HUDEP-2 (cell line): Measurements from ENCODE around the gene RHCG.
A peak's percentile ranks its signal among the peaks of the same experiment; 100 is the strongest.

Experiments used
- DNase-seq, 76 experiments: peaks; one replicate each; lab custom pipeline; 2025; ENCODE audit not compliant: unreplicated experiment in 76 of 76; lab: John Stamatoyannopoulos, UW

Gene RHCG

DNA sequence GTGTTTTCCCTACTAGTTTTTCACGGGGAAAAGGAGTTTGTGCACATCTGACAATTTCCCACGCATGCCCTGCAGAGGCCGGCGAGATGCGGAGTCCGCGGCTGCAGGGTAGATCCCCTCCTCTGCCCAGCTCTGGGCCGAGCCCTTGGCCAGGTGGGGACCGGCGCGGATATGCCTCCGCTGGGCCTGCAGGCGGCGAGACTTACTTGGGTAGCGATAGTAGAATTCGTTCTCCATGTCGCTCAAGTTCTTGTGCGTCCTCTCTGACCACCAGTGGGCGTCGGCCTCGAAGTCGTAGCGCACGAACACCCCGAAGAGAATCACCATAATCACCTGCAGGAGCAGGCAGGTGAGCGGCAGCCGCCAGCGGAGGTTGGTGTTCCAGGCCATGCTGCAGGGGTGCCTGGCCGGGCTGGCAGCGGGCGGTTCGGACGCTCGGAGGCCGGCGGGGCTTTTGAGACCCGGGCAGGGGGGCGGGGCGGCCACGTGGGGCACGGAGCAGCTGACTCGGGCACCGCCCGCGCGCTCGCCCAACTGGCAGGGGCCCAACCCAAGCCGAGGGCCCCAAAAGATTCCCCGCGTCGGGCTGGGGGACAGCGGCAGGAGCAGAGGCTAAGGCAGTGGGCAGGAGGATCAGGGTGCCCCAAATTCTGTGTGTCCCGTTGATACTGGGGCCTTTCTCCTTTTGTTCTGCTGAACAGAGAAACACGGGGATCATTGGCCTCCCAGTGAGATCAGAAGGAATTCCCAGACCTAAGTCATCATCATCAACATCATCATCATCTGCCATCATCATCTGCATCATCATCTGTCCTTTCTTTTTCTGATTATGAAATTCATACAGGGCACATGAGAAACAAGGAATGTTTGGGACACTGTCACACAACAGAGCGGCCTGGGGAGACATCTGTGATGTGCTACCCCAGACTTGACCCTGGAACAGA, at the start of gene RHCG:
RHCG (minus strand) TSS at position 429 of the 944 bp plus-strand sequence; CDS start at position 390, 39 bp downstream.
- DNase-seq: peak in 43 of 76 experiments; percentile 4 to 50 (median 26)

DNA sequence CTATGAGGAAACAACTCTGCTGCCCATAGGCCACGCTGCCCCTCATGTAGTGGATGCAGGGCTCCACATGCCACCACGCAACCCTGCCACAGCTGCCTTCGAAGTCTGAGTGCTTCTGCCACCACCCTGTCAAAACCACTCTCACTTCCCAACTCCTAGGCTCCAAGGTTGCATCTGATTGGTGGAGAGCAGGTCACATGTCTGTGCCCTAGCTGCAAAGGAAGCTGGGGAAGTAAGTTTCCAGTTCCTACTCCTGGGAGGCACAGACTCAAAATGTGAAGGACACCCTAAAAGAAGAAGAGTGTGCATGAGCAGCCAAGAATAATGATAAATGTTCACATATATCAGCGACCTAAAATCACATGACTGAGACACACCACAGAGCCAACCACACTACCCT, 47.0 kb upstream of the RHCG start:
- DNase-seq: no peak

DNA sequence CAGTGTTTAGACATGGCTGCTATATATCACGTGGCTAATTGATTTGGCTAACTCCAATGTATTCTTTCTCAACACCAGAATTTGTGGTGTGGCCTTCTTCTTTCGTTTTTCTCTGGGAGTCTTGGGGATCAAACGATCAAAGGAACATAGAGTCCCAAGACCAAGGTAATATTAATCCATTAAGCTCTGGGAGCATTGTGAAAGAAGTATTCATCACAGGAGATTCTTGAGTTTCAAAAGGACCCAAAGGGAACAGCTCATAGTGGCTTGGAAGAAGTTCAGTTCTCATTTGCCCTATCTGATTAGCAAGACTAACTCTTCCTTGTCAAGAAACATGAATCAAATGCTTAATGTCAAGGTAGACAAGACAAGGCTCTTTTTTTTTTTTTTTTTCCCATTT, 46.0 kb upstream of the RHCG start:
- DNase-seq: no peak

DNA sequence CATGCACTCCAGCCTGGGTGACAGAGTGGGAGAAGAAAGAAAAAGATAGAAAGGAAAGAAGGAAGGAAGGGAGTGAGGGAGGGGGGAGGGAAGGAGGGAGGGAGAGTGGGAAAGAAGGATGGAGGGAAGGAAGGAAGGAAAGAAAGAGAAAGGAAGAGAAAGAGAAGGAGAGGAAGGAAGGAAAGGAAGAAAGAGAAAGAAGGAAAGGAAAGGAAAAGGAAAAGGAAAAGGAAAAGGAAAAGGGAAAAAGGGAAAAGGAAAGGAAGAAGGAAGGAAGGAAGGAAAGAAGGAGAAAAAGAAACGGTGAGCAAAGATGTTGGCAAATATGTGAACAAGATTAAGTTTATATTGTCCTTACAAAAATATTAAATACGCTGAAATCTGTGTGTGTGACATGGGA, 42.6 kb upstream of the RHCG start:
- DNase-seq: no peak

DNA sequence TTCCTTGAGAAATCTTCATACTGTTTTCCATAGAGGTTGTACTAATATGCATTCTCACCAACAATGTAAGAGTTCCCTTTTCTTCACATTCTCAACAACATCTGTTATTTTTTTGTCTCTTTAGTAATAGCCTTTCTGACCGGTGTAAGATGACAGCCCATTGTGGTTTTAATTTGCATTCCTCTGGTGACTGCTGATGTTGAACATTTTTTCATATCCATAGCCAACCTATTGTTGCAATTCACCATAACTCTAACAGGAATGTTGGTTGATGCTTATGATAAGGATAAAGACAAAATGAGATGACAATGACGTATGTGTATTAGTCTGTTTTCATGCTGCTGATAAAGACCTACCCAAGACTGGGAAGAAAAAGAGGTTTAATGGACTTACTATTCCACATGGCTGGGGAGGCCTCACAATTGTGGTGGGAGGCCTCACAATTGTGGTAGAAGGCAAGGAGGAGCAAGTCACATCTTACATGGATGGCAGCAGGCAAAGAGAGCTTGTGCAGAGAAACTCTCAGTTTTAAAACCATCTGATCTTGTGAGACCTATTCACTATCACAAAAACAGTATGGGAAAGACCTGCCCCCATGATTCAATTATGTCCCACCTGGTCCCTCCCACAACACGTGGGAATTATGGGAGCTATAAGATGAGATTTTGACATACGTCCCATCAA, 37.6 kb upstream of the RHCG start:
- no peak for DNase-seq

DNA sequence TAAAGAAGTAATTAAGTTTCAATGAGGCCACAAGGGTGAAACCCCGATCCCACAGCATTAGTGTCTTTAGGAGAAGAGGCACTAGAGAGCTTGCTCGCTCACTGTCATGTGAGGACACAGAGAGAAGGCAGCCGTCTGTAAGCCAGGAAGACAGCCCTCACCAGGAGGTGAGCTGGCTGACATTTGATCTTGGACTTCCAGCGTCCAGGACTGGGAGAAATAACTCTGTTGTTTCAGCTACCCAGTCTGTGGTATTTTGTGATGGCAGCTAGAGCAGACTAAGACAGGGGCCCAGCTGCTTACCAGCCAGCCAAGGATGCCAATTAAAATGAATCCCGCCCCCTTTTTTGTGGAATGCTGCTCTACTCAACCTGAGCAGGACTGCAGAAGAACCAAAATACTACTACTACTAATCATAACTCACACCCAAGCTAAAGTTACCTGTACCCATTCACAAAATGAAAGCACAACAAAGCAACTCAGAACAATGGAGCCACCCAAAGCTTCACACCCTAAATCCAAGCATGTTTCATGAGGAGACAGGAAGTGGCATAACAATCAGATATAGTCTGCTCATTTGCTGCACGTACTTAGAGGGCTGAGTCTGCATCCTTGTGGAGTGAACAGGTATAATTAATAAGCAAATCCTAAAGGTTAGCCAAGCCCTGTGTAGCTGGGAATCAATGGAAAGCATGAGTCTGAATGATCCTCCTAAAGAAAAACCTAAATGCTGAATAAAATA, 35.6 kb upstream of the RHCG start:
- no peak for DNase-seq

DNA sequence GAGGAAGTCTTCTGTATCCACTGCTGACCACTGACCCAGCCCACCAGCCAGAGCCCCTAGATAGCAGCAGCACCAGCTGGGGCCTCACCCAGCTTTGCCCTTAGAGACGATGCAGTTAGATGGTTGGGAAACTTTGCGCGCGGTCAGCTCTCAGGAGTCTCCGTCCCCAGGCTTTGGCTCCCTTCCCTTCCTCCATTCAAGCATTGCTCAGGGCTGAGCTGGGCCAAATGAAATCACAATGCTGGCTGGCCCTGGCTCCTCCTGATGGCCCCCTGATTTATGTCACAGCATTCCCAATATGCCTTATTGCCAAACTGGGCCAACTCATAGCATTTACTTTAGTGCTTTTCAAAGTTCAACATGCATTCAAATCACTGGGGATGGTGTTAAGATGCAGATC, 34.6 kb upstream of the RHCG start:
- no peak for DNase-seq

DNA sequence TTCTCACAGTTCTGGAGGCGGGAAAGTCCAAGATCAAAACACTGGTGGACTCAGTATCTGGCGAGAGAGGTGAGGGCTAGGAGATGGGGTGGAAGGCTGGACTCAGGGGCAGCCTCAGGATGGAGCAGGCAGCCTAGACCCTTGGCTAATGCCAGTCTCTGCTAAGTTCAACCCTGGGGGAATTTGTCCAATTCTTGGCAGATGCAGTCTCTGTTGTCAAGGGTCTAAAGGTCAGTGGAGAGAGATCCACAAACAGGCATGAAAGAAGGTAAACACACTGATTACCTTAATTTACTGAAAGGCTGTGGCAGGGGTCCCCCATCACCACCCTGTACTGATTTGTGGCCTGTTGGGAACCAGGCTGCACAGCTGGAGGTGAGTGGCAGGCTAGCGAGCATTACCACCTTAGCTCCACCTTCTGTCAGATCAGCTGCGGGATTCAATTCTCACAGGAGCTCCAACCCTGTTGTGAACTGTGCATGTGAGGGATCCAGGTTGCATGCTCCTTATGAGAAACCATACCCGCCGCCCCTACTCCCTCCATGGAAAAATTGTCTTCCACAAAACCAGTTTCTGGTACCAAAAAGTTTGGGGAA, 32.5 kb upstream of the RHCG start:
- DNase-seq: no peak

- DNase-seq: no peak
These were observed 30.4 kb upstream of the RHCG start for GRCh38 chr15:89526601-89527441.

DNA sequence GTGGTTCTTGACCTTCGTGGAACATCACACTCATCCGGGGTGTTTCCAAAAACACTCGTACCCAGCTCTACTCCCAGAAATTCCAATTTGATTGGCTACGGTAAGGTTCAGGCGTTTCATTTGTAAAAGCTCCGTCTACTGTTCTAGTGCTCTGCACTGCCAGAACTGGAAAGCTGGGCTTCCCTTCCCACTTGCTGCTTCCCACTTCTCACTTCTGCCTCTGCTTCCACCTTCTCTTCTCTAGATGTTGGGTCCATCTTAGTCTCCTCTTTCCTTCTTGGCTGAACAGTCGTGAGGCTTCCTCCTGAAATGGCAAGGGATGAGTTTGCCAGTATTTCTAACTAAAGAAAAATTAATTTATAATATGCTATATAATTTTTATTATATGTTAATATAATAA, 29.8 kb upstream of the RHCG start:
- no peak for DNase-seq

DNA sequence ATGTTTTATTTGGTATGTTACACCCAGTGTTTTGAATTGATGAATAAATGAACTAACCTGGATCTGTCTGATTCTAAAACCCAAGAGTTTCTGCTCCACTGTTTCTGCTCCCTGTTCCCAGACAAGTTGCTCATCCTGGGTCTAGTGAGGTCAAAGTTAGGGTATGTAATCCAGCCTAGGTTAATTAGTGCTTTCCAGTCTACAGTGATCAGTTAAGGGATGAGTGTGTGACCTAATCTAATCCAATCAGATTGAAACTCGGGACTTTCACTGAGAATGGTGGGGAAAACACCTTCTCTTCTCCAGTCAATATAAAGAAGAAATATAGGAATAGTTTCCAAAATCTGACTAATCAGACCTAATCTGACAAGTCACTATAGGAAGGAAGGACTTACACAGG, 27.8 kb upstream of the RHCG start:
- DNase-seq: no peak

DNA sequence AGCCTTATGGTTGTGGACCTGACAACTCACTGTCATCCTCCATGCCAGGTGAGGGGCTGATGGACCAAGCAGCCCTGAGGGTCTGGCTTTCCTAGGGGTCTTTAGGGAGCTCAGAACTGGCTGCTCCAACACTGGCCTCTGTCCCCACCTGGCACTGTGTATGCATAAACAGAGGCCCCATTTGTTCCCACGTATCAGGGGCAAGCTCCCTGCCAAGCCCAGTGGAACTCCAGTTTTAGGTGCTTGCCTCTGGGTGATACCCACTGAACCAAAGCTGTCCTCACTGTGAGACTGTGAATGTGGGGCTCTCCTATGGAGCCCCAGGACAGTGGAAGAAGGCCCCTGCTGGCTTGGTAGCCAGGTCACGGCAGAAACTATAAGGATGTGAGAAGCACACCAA, 26.7 kb upstream of the RHCG start:
- no peak for DNase-seq

DNA sequence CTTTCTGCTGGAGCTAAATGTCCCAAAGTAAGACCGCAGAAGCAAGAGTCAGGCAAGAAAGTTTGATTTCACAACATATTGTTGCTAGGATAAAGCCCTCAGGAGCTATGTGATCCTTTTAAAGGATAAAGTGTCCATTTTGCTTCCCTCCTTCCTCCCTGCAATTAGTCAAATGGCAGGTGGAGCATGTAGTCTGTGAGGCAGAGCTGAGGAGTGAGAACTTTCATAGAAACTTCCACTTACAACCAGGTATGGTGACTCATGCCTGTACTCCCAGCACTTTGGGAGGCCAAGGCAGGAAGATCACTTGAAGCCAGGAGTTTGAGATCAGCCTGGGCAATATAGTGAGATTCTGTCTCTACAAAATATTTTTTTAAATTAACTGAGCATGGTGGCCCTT, 25.2 kb upstream of the RHCG start:
- no peak for DNase-seq

GRCh38 chr15:89515477-89515876, 19.1 kb upstream of the RHCG start:
- DNase-seq: no peak

DNA sequence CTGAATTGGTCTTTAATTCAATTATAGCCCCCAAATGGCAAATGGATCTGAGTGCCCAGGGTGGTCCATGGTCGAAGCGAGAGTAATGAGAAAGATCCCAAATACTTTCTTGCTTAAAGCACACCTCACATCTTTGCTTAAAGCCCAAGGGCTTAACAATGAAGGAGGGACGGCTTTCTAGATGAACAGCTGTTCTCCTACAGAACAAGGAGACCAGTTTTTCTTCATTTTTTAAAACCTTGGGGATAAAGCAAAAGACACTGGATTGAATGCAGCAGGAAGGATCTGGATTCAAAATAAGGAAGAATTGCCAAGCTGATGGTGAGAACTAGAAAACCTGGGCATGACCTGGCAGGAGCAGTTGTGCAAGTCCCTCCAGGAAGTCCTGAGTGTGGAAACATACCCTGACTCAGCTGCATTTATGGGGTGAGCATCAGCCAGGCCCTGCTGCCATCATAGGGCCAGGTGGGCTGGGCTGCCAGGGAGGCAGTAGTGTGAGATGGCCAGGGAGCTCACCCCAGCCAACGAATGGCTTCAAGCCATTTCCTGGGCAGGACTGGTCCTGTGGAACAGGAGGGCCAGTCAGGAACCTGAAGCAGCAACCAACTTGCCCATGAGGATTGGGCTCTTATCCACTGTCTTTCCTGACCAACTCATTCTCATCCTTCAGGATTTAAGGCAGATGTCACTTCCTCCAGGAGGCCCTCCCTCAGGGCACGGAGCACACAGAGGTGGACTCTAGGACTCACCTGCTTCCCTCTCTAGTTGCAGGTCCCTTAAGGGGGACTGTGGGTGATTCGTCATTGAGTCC, 18.4 kb upstream of the RHCG start:
- DNase-seq: no peak

- no peak for DNase-seq
These were observed 17.8 kb upstream of the RHCG start for GRCh38 chr15:89514186-89514585.

DNA sequence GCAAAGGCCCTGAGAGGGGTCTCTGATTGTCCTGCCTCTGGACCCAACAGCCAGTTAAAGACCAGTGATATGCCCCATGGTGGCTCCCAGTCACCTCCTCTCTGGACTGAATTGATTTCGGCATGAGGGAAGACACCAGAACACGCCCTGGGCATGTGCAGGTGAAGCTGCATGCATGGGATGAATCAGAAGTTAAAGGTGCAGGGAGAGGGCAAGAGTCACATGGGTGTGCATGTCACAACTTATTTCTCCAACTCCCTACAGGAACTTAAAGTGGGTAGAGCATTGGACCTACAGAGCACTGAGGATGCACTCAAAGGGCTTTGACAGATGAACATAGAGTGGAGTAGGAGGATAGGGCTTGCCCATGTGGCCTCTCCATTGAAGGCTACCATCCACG, 16.9 kb upstream of the RHCG start:
- no peak for DNase-seq

DNA sequence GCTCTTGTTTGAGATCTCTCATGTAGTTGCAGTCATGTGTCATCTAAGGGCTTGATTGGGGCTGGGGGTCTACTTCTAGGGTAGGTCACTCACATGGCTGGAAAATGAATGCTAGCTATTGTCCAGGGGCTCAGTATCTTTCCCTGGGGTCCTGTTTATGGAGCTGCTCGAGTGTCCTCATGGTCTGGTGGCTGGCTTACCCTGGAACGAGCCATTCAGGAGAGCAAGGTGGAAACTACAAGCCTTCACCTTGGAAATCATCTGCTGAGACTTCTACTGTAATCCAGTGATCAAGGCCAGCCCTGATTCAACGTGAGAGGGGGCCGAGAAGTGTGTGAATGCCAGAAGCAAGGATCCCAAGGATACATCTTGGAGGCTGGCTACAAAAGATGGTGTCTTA, 16.2 kb upstream of the RHCG start:
- DNase-seq: no peak

DNA sequence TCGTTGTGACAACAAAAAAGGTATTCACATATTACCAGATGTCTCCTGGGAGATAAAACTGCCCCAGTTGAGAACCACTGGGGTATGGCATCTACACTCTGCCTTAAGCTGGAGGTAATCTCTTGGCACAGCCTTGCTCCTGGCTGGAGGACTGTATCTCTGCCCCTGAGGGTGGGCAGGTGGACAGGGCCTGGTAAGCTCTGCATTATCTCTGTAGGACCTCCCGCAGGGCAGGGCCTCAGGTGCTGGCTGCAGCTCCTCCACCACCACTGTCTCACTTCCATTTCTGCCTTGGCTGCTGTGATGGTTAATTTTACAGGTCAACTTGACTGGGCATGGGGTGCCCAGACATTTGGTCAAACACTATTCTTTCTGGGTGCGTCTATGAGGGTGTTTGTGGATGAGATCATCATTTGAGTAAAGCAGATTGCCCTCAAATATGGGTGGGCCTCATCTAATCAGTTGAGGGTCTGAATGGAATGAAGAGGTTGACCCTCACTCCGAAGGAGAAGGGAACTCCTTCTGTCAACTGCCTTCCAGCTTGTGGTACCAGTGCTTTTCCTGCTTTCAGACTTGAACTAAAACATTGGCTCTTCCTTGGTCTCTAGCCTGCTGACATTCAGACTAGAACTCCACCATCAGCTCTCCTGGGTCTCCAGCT, 9.8 kb upstream of the RHCG start:
- DNase-seq: no peak
